Keratinocyte (primary cell): ENCODE data around the gene CC2D1A. TPM values are rescaled to one million over a fixed set of nuclear protein-coding genes. Genes with fewer than 3 reads are reported as not detected.

Source experiments
- DNase-seq: peaks from one replicate; pipeline ENCODE4 v3.0.0-alpha.2; 2011; ENCODE audit warnings: low read depth, missing footprints, low spot score
- FAIRE-seq: peaks from 2 replicates; lab custom pipeline; 2011; peaks lifted over from hg19 to GRCh38; lab: Jason Lieb, UNC
- H2AFZ ChIP-seq: 2 replicates; pipeline ENCODE4 v1.6.0; 2012; ENCODE audit warnings: low read length, control low read depth, inconsistent platforms; ENCODE audit not compliant: control insufficient read depth
- H3K27ac ChIP-seq: 2 replicates; pipeline ENCODE4 v1.5.1; 2011; ENCODE audit warnings: low read length; ENCODE audit not compliant: control insufficient read depth, insufficient read depth
- H3K27me3 ChIP-seq: 3 replicates; pipeline ENCODE4 v1.6.0; 2011; ENCODE audit warnings: low read length; ENCODE audit not compliant: control insufficient read depth, insufficient read depth; ENCODE audit errors: extremely low read depth
- H3K36me3 ChIP-seq, 2 experiments: 2 replicates in 1 of 2; 3 replicates in 1 of 2; pipeline ENCODE4 v1.5.1; 2011; ENCODE audit warnings: low read length in 2 of 2, mild to moderate bottlenecking in 1 of 2; ENCODE audit not compliant: control insufficient read depth in 2 of 2, insufficient read depth in 2 of 2; ENCODE audit errors: extremely low read depth in 1 of 2
- H3K4me1 ChIP-seq: 3 replicates; pipeline ENCODE4 v1.5.1; 2011; ENCODE audit warnings: low read length; ENCODE audit not compliant: control insufficient read depth, insufficient read depth; ENCODE audit errors: extremely low read depth
- H3K4me2 ChIP-seq: 3 replicates; pipeline ENCODE4 v1.6.0; 2011; ENCODE audit warnings: low read depth, low read length; ENCODE audit not compliant: control insufficient read depth, insufficient read depth; ENCODE audit errors: extremely low read depth
- H3K4me3 ChIP-seq, 3 experiments: fragments of 200-600 bp in 1 of 3; sonication (generic) in 1 of 3; 2 replicates in 2 of 3; 3 replicates in 1 of 3; pipeline ENCODE4 v1.5.1; 2011 to 2016; ENCODE audit warnings: low read length in 3 of 3, mild to moderate bottlenecking in 3 of 3, control low read depth in 2 of 3, inconsistent platforms in 1 of 3, low read depth in 1 of 3, mixed read lengths in 1 of 3, mixed run types in 1 of 3, moderate library complexity in 1 of 3; ENCODE audit not compliant: control insufficient read depth in 2 of 3, insufficient read depth in 2 of 3; ENCODE audit errors: extremely low read depth in 1 of 3
- H3K79me2 ChIP-seq: 2 replicates; pipeline ENCODE4 v1.6.0; 2012; ENCODE audit warnings: low read length; ENCODE audit not compliant: control insufficient read depth, insufficient read depth
- H3K9ac ChIP-seq: 3 replicates; pipeline ENCODE4 v1.6.0; 2011; ENCODE audit warnings: low read length; ENCODE audit not compliant: control insufficient read depth, insufficient read depth; ENCODE audit errors: extremely low read depth
- H3K9me1 ChIP-seq: 3 replicates; pipeline ENCODE4 v1.6.0; 2011; ENCODE audit warnings: low read length; ENCODE audit not compliant: control insufficient read depth, insufficient read depth; ENCODE audit errors: extremely low read depth
- H3K9me3 ChIP-seq: 2 replicates; pipeline ENCODE4 v1.5.1; 2012; ENCODE audit warnings: low read depth, low read length; ENCODE audit not compliant: control insufficient read depth
- H4K20me1 ChIP-seq: 3 replicates; pipeline ENCODE4 v1.6.0; 2011; ENCODE audit warnings: low read length; ENCODE audit not compliant: control insufficient read depth, insufficient read depth; ENCODE audit errors: extremely low read depth
- CTCF ChIP-seq, 3 experiments: IDR thresholded peaks in 1 of 3; conservative IDR thresholded peaks in 1 of 3; optimal IDR thresholded peaks in 1 of 3; 2 replicates in 2 of 3; 3 replicates in 1 of 3; pipeline versions ENCODE3 to v1.5.1; 2011; ENCODE audit warnings: low read length in 3 of 3, mild to moderate bottlenecking in 3 of 3, moderate library complexity in 2 of 3, control low read depth in 1 of 3, inconsistent platforms in 1 of 3; ENCODE audit not compliant: insufficient read depth in 2 of 3; ENCODE audit errors: extremely low read depth in 1 of 3
- EZH2 ChIP-seq: IDR thresholded peaks from one replicate; pipeline ENCODE4 v1.6.1; 2012; ENCODE audit warnings: inconsistent platforms, mild to moderate bottlenecking, low read length, moderate library complexity
- dilution Hi-C: fragments of 300-500 bp; cut with MboI; formaldehyde crosslinking; loops from one replicate; pipeline ENCODE4 v1.7.0; 2020; ENCODE audit warnings: low sequenced_read_pairs; ENCODE audit not compliant: extremely low pct_ligation_motif_present
- polyA plus RNA-seq, 5 experiments: library from polyadenylated mRNA; depleted of rRNA in 3 of 5; stranded (reverse) in 3 of 5; stranded (forward) in 1 of 5; unstranded in 1 of 5; fragments of >200 nt; gene quantifications; 1 replicate in 1 of 5; 2 replicates in 3 of 5; 3 replicates in 1 of 5; pipeline versions ENCODE4 v1.2.1 to v1.2.3, GENCODE V29; 2011 to 2012; ENCODE audit warnings: missing spikeins in 2 of 5, low read depth in 1 of 5, low replicate concordance in 1 of 5

The CC2D1A gene
- polyA plus RNA-seq, 1 donor (not counting 4 experiments of a cell fraction or from before 2014, with no cell fraction given), result 11.2 TPM

- Histone ChIP-seq H3K27ac (no peak overlapping the region), H3K9ac (no peak overlapping the region), H3K4me2 (no peak overlapping the region), H3K9me3 (no peaks in the 10 kb centered on the region), H4K20me1 (no peaks in the 10 kb centered on the region), H3K4me1 (peaks cover 11% of the 10 kb centered on the region), H3K4me3 (no peak overlapping the region), H3K79me2 (peaks cover 5% of the 10 kb centered on the region), H2AFZ (no peak overlapping the region), H3K36me3 (peaks cover 11 to 14% of the 10 kb centered on the region in 2 experiments), H3K27me3 (no peaks in the 10 kb centered on the region), H3K9me1 (peaks cover 2% of the 10 kb centered on the region)
- TF ChIP-seq CTCF (optimal IDR thresholded peaks at IDR 0.05 in 1 of 3, IDR thresholded peaks at IDR 0.05 in 1 of 3, conservative IDR thresholded peaks at IDR 0.05 in 1 of 3; ENCODE audit: extremely low read depth in 1 of 3, insufficient read depth in 2 of 3, low read length in 3 of 3) (no peak), EZH2 (no peak)
- no peak for DNase-seq
- no peak for FAIRE-seq
- dilution Hi-C loops, result no loop called here
These were observed 2.7 kb downstream of the CC2D1A start for GRCh38 chr19:13908674-13909073.

DNA sequence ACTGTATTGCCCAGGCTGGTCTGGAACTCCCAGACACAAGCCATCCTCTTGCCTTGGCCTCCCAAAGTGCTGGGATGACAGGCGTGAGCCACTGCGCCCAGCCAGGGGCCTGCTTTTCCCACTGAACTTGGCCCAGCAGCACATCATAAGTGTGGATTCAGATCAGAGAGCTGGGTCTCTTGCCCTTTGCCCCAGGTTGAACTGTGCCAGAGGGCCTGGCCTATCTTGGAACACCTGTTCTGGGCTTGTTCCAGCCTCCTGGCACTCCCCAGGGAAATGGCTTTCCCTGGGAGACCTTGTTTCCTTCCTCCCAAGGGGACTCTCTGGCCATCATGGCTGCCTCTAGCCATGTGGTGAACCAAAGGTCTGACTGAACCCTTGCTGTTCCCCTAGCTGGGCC is 3.4 kb downstream of the CC2D1A start:
- Histone ChIP-seq H3K9me3 (no peaks in the 10 kb centered on the region), H3K27ac (no peak overlapping the region), H3K4me2 (no peak overlapping the region), H3K4me3 (no peak overlapping the region), H2AFZ (no peak overlapping the region), H3K4me1 (peaks cover 11% of the 10 kb centered on the region), H3K36me3 (peaks cover 11 to 14% of the 10 kb centered on the region in 2 experiments), H3K9ac (no peak overlapping the region), H3K9me1 (peaks cover 2% of the 10 kb centered on the region), H3K27me3 (no peaks in the 10 kb centered on the region), H4K20me1 (no peaks in the 10 kb centered on the region), H3K79me2 (peaks cover 5% of the 10 kb centered on the region)
- FAIRE-seq, result no peak
- dilution Hi-C loops, result no loop called here
- TF ChIP-seq EZH2 (no peak), CTCF (optimal IDR thresholded peaks at IDR 0.05 in 1 of 3, IDR thresholded peaks at IDR 0.05 in 1 of 3, conservative IDR thresholded peaks at IDR 0.05 in 1 of 3; ENCODE audit: extremely low read depth in 1 of 3, insufficient read depth in 2 of 3, low read length in 3 of 3) (no peak)
- DNase-seq, result no peak
